ENCODE results near the gene TANGO2. TPM values are rescaled to one million over a fixed set of nuclear protein-coding genes. Genes with fewer than 3 reads are reported as not detected.

The TANGO2 gene
- total and polyA plus RNA-seq, 2 of the 8 experiments (the other 6 are each of a cell fraction or from before 2014, with no cell fraction given): 10.1 to 18.4 TPM

GRCh38 chr22:19984851-19985811 lies 35.8 kb upstream of the TANGO2 start (continued):
- no peak for TF ChIP-seq CHD7 (IDR thresholded peaks at IDR 0.05; ENCODE audit: insufficient replicate concordance, low read length)
- TF ChIP-seq RNF2 (IDR thresholded peaks at IDR 0.05; ENCODE audit: borderline replicate concordance, low read depth, low read length, missing control alignments, poor library complexity, severe bottlenecking): no peak
- no peak for TF ChIP-seq YY1 (IDR thresholded peaks at IDR 0.05; ENCODE audit: low read depth, low read length)
- no peak for TF ChIP-seq NRF1 (IDR thresholded peaks at IDR 0.05; ENCODE audit: low read depth, low read length)
- TF ChIP-seq CBX8 (IDR thresholded peaks at IDR 0.05; ENCODE audit: borderline replicate concordance, low read depth, low read length): no peak
- TF ChIP-seq, protein P1, sequence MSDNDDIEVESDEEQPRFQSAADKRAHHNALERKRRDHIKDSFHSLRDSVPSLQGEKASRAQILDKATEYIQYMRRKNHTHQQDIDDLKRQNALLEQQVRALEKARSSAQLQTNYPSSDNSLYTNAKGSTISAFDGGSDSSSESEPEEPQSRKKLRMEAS (IDR thresholded peaks at IDR 0.05): no peak
- TF ChIP-seq FOSL1 (IDR thresholded peaks at IDR 0.05; ENCODE audit: insufficient read depth, low read depth, low read length): no peak
- TF ChIP-seq SP2 (IDR thresholded peaks at IDR 0.05; ENCODE audit: low read length): no peak

Data from H1 (cell line).